ENCODE results near the gene WNT7B.

DNA sequence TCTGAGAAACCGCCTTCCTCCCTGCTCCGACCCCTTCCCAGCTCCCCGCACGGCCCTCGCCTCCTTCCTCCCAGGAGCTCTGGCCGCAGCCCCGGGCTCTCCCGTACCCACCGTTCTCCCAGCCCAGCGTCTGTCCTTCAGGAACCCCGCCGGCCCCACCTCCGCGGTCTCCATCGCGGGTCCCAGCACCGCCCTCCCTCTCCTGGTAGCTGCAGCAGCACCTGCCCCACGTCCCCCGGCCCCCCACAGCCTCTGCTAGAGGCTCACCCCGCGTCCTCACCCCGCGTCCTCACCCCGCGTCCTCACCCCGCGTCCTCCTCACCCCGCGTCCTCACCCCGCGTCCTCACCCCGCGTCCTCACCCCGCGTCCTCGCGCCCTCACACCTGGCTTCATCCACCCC is 85.9 kb downstream of the WNT7B start:
- TF ChIP-seq, protein P1, sequence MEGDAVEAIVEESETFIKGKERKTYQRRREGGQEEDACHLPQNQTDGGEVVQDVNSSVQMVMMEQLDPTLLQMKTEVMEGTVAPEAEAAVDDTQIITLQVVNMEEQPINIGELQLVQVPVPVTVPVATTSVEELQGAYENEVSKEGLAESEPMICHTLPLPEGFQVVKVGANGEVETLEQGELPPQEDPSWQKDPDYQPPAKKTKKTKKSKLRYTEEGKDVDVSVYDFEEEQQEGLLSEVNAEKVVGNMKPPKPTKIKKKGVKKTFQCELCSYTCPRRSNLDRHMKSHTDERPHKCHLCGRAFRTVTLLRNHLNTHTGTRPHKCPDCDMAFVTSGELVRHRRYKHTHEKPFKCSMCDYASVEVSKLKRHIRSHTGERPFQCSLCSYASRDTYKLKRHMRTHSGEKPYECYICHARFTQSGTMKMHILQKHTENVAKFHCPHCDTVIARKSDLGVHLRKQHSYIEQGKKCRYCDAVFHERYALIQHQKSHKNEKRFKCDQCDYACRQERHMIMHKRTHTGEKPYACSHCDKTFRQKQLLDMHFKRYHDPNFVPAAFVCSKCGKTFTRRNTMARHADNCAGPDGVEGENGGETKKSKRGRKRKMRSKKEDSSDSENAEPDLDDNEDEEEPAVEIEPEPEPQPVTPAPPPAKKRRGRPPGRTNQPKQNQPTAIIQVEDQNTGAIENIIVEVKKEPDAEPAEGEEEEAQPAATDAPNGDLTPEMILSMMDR (IDR thresholded peaks at IDR 0.05), result no peak
- no peak for TF ChIP-seq TAF1 (IDR thresholded peaks at IDR 0.05; ENCODE audit: borderline replicate concordance, low read depth, low read length)
- TF ChIP-seq GATA2 (CRISPR knock-in tag; IDR thresholded peaks at IDR 0.05), result no peak
- TF ChIP-seq POLR2AphosphoS5 (IDR thresholded peaks at IDR 0.05; ENCODE audit: low read depth, low read length), result no peak
- TF ChIP-seq EZH2phosphoT487 (IDR thresholded peaks at IDR 0.05; ENCODE audit: borderline replicate concordance, low read depth), result no peak
- no peak for TF ChIP-seq YY1 (IDR thresholded peaks at IDR 0.05; ENCODE audit: low read depth)
- no peak for TF ChIP-seq RAD21 (IDR thresholded peaks at IDR 0.05; ENCODE audit: low read length)
- no peak for TF ChIP-seq MXI1 (IDR thresholded peaks at IDR 0.05; ENCODE audit: low read depth, low read length)
- no peak for TF ChIP-seq JUND (IDR thresholded peaks at IDR 0.05)
